A549 (cell line): Measurements from ENCODE around the gene TEX22.

Experiments used
- CHD2 ChIP-seq: fragments of 150-350 bp; IDR thresholded peaks from 2 replicates; pipeline ENCODE4 v1.6.1; 2014; ENCODE audit warnings: low read length; ENCODE audit not compliant: partially characterized antibody
- EP300 ChIP-seq, 2 experiments: fragments of >200 bp; sonication (Bioruptor Twin); formaldehyde crosslinking; IDR thresholded peaks; 2 replicates in 1 of 2; 3 replicates in 1 of 2; pipeline ENCODE4 v1.6.1; 2016 to 2017
- KDM1A ChIP-seq: fragments of 200-600 bp; sonication (generic); IDR thresholded peaks from 2 replicates; pipeline ENCODE4 v1.6.1; 2016; ENCODE audit warnings: low read depth, mild to moderate bottlenecking
- MAFK ChIP-seq: fragments of 450-650 bp; IDR thresholded peaks from 2 replicates; pipeline ENCODE4 v1.6.1; 2014; ENCODE audit not compliant: partially characterized antibody
- POLR2A ChIP-seq: IDR thresholded peaks from 2 replicates; pipeline ENCODE4 v1.6.1; 2012; ENCODE audit warnings: mild to moderate bottlenecking, low read length
- RAD21 ChIP-seq, 2 experiments: fragments of >200 bp in 1 of 2; sonication (Bioruptor Twin) in 1 of 2; formaldehyde crosslinking in 1 of 2; IDR thresholded peaks in 1 of 2; conservative IDR thresholded peaks in 1 of 2; 2 replicates in 1 of 2; 3 replicates in 1 of 2; pipeline ENCODE4 v1.6.1; 2012 to 2018; ENCODE audit warnings: inconsistent platforms in 1 of 2
- RCOR1 ChIP-seq: fragments of 150-350 bp; IDR thresholded peaks from 2 replicates; pipeline ENCODE4 v1.6.1; 2014; ENCODE audit warnings: antibody characterized with exemption, low read length, low read depth
- ZFP36 ChIP-seq: fragments of 450-650 bp; IDR thresholded peaks from 2 replicates; pipeline ENCODE4 v1.6.1; 2014; ENCODE audit warnings: borderline replicate concordance; ENCODE audit not compliant: partially characterized antibody
- TF ChIP-seq, protein P1 (sequence below): fragments of >200 bp; sonication (Bioruptor Twin); formaldehyde crosslinking; IDR thresholded peaks from 3 replicates; pipeline ENCODE4 v1.5.1; 2016
- TF ChIP-seq, protein P2 (sequence below): fragments of 250-450 bp; sonication (Bioruptor Pico); IDR thresholded peaks from 2 replicates; pipeline ENCODE4 v1.5.0; 2021; ENCODE audit warnings: mild to moderate bottlenecking, moderate library complexity, borderline replicate concordance

DNA sequence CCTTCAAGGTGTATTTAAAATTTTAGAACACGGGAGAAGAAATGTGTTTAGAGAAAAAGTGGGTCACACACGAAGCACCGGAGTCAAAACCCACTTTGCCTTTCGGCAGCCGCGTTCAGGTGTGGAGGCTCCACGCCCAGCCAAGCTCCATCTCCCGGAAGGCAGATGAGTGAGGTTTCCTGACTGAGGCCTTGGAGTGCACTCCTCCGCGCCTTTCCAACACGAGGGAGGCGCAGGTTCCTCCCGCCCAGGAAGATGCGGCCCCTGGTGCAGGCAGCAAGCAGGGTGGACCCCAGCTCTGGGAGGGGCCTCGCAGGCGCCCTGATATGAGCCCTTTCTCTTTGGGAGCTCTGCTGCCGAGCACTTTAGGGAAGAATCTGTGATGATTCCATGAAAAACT is 43.8 kb downstream of the TEX22 start:
- TF ChIP-seq, protein P1, sequence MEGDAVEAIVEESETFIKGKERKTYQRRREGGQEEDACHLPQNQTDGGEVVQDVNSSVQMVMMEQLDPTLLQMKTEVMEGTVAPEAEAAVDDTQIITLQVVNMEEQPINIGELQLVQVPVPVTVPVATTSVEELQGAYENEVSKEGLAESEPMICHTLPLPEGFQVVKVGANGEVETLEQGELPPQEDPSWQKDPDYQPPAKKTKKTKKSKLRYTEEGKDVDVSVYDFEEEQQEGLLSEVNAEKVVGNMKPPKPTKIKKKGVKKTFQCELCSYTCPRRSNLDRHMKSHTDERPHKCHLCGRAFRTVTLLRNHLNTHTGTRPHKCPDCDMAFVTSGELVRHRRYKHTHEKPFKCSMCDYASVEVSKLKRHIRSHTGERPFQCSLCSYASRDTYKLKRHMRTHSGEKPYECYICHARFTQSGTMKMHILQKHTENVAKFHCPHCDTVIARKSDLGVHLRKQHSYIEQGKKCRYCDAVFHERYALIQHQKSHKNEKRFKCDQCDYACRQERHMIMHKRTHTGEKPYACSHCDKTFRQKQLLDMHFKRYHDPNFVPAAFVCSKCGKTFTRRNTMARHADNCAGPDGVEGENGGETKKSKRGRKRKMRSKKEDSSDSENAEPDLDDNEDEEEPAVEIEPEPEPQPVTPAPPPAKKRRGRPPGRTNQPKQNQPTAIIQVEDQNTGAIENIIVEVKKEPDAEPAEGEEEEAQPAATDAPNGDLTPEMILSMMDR: no peak
- no peak for TF ChIP-seq KDM1A
- TF ChIP-seq RCOR1: no peak
- no peak for TF ChIP-seq CHD2
- TF ChIP-seq MAFK: no peak
- TF ChIP-seq RAD21 (conservative IDR thresholded peaks at IDR 0.05 in 1 of 2, IDR thresholded peaks at IDR 0.05 in 1 of 2): no peak
- TF ChIP-seq POLR2A: no peak
- TF ChIP-seq EP300 (IDR thresholded peaks at IDR 0.05): no peak
- TF ChIP-seq ZFP36: no peak
- TF ChIP-seq, protein P2, sequence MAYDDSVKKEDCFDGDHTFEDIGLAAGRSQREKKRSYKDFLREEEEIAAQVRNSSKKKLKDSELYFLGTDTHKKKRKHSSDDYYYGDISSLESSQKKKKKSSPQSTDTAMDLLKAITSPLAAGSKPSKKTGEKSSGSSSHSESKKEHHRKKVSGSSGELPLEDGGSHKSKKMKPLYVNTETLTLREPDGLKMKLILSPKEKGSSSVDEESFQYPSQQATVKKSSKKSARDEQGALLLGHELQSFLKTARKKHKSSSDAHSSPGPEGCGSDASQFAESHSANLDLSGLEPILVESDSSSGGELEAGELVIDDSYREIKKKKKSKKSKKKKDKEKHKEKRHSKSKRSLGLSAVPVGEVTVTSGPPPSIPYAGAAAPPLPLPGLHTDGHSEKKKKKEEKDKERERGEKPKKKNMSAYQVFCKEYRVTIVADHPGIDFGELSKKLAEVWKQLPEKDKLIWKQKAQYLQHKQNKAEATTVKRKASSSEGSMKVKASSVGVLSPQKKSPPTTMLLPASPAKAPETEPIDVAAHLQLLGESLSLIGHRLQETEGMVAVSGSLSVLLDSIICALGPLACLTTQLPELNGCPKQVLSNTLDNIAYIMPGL (CRISPR knock-in tag): no peak
